GM18868 (cell line): ENCODE results near the gene FAM114A1.
"Not testable (repeated sequence)": the region's sequence is repeated elsewhere in the genome, so short reads cannot be mapped to it uniquely, and the experiment has no call there.

Source experiments
- ATAC-seq: cut with Tn5 transposase; IDR thresholded peaks from one replicate; pipeline ENCODE4 v1.9.1; 2021; ENCODE audit warnings: mild to moderate bottlenecking, moderate library complexity; ENCODE audit not compliant: unreplicated experiment

FAM114A1 gene

DNA sequence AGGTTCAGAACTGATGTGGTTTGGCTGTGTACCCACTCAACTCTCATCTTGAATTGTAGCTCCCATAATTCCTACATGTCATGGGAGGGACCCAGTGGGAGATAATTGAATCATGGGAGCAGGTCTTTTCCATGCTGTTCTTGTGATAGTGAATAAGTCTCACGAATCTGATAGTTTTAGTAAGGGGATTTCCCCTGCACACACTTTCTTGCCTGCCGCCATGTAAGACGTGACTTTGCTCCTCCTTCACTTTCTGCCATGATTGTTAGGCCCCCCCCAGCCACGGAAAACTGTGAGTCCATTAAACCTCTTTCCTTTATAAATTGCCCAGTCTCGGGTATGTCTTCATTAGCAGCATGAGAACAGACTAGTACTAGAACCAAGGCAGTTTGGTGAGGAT lies 91.6 kb downstream of the FAM114A1 start:
- not testable (repeated sequence) for ATAC-seq

DNA sequence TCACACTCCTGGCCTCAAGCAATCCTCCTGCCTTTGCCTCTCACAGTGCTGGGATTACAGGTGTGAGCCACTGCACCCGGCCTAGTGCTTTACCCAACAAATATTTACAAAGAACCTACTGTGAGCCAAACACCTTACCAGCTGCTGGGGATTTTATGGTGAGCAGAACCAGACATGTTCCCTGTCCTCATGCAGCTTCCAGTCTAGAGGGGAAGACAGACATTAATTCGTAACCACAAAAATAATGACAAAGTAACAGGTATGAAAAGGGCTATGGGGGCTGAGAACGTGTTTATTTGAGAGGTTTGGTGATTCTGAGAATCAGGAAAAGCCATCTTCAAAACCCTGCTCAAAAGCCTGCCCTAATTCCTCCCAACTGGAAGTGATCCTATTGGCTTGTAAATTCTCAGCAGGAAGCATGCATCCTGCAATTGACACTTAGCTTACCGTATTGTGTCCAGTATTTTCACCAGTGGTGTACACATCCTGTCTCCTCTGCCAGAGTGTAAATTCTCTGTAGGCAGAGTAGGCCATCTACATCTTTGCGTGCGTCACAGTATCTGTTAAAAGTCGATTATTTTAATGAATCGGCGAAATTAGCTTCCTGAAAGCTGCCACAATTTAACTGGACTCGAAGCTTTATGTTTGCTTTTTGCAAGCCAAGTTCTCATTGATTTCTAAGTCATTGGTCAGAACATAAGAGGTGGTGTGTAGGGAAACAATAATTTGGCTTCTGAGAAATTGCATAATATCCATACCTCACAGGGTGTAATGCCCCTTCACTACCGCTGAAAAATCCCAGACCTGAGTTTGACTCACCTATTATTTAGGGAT lies 97.6 kb downstream of the FAM114A1 start:
- no peak for ATAC-seq

DNA sequence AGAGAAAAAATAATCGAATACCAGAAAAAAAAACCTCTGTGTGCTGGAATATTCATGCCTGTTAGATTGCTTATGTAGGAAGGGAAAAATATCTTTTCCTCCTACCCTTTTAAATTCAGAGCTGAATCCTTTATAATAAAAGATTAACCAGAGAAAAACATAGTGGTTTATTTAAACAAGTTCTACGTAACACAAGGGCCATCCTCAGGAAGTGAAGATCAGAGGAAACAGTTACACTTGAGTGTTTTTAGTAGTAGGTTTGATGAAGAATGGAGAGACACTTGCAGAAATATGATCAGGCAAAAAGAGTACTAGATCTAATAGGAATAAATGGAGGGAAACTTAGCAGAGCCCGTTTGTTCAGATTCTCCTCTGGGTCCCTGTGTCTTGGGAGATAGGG lies 98.3 kb downstream of the FAM114A1 start:
- no peak for ATAC-seq

DNA sequence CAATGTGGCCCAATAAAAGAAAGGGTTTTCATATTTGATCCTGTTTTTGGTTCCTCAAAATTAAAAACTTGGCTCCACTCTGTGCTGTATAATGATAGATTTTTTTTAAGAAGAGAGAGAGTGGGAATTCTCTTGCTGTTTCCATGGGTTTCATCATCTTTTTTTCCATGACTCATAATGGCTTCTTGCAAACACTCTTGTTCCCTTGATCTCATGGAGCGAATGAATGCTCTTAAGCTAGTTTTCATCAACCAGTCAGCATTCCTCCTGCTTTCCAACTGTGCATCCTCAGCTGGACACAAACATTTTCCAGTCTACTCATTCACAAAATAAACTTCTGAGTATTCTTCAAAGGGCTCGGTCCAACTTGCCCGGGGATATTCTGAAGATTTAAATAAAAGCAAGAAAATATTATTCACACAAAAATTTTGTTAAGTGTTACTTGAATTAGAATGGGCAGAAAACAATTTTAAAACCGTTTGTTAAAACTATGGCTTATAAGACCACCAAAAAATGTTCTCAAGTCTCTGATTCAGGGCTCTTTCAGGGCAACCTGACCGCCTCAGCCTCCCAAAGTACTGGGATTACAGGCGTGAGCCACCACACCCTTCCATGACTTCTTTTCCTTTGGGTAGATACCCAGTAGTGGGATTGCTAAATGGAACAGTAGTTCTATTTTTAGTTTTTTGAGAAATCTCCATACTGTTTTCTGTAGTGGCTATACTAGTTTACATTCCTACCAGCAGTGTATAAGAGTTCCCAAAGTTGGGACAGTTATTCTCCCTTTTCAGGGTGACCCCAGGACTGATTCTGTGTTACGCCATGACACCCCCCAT lies 99.9 kb downstream of the FAM114A1 start:
- no peak for ATAC-seq

DNA sequence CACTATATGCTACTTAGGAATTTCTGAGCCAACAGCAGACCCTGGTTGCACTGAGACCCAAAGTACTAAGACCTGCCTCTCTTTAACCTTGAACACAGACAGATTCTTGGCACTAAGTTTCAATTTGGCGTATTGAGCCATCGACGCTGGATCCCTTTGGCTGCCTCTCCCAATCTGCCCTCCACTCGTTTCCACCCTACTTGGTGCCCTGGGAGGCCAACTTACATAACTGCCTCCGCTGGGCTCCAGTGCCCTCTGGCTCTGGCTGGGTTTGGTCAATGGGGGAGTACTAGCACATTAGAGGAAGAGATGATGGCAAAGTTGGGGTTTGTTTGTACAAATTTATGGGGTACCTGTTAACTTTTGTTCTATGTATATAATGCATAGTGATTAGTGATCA lies 101.1 kb downstream of the FAM114A1 start:
- ATAC-seq = no peak

DNA sequence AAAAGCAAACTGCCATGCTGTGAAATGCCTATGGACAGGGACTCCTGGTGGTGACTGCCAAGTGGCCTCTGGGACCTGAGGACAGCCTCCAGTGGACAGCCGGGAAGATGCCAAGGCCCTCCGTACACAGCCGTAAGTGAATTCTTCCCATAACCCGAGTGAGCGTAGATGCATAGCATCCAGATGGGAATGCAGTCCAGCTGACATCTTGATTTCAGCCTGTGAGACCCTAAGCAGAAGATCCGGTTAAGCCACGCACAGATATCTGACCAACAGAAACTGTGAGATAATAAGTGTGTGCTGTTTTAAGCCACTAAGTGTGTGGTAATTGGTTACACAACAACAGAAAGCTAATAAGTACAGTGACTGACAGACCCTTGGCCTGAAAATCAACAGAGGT lies 108.7 kb downstream of the FAM114A1 start:
- ATAC-seq = no peak

DNA sequence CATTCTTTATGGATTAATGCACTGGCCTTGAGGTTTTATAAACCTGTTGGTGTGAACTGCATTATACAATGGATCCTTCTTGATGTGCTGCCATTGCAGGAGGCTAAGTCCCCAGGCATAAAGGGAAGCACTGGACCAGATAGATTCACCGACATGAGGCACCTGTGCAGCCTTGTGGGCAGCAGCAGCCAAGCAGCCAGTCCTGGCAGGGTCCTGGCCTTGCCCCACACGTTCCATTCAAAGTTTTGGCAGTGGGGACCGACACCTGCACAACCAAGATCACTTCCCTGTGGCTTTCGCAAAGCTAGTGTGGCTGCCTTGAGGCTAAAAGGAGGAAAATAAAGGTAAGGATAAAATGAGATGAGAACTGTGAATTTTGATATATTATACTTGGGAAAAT lies 111.5 kb downstream of the FAM114A1 start:
- ATAC-seq = no peak

DNA sequence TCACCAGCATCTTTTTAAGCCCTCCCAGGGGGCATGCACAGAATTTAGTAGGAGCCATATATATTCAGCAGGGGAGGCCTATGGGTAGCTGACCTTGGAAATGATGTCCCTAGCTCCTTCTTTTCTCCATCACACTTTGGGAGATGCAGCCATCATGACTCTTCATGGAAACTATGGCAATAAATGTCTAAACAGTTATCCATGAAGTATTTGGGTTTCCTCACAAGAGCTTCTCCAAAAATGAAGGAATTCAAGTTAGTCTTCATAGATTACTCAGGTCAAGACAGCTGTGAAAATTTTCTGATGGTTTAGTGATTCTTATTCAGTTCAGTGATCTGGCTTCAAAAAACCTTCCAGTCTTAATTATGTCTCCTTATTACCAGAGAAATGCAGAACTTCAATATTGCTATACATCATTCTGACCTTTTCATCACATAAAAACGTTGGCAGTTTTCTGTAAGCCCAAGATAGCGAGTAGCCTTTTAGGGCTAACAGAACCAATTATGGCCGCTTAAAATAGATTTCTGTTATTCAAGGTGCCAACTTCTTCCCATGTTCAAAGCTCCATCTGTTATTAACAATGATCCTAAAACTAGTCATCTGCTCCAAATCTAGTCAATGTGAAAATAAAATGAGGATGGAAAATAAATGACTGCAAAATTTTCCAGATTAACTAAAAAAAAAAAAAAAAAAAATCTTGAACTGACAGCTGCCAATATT lies 112.1 kb downstream of the FAM114A1 start:
- ATAC-seq = no peak

DNA sequence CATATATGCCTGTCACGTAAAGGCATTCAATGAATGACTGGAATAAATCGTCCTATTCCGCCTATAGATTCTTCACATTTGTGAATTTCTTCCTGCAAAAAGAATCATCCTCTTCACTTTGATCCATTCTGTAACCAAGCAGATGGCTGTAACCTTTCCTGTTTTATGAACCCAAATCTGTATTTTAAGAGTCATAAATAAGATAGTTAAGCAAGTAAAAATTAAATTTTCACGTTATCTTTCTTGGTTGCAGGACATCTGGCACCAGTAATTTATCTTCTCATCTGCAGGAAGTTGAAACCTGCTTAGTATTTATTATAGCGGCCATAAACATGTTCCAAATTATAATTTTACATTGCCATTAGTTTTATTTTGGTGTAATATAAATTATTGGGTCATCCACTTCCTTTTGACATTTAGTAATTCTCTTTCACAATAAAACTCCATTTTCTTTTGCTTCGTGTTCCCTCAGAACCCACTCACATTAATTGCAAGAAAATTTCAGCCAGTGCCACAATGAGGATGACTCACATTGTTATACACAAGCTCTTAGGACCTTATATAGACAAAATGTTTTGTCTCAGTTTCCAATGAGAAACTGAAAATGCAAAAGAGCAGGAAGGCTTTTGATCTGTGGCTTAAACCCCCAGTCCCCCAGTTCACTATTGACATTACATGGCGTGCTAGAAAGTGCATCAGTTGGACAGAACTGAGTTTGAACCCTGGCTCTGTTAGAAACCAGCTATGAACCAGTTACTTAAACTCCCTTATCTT lies 113.5 kb downstream of the FAM114A1 start:
- peak; percentile 55 for ATAC-seq

DNA sequence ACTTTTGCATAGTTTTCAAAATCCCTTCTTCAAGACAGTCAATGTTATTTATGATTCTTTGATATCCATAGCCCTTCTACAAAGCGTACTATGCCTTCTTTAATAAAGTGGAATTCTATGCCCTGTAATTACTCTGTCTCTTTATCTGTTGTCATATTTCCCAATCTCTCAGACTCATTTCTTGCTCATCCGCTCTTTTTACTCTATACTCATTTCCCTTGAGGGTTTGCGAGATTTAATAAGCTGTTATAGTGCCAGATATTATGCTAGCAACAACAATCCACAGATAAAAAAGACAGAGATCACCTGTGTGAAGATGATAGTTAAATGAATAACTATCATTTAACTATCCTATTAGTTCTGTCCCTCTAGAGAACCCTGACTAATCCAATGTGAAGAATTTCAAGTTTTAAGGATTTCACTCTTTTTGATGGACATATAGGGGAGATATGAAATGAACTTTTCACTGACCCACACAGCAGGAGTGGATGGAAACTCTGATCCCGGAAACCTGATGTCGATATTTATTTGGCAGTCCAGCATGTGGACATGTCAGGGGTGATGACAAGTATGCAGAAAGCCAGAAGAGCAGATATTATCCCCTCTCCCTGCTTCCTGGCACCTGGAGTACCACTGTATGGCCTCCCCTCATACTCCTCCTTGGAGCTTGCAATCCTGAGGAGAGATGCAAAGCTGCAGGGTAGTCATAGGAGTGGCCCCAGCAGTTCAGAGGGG lies 114.9 kb downstream of the FAM114A1 start:
- ATAC-seq = no peak

DNA sequence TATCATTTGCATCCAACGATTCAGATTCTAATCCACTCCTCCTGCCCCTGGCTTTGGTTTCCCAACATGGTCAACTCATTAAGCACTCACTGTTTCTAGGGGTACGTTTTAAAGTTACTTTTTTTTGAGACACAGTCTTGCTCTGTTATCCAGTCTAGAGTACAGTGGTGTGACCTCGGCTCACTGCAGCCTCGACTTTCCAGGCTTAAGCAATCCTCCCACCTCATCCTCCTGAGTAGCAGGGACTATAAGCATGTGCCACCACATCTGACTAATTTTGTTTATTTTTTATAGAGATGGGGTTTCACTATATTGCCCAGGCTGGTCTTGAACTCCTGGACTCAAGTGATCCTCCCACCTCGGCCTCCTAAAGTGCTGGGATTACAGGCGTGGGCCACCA lies 115.7 kb downstream of the FAM114A1 start:
- no peak for ATAC-seq

DNA sequence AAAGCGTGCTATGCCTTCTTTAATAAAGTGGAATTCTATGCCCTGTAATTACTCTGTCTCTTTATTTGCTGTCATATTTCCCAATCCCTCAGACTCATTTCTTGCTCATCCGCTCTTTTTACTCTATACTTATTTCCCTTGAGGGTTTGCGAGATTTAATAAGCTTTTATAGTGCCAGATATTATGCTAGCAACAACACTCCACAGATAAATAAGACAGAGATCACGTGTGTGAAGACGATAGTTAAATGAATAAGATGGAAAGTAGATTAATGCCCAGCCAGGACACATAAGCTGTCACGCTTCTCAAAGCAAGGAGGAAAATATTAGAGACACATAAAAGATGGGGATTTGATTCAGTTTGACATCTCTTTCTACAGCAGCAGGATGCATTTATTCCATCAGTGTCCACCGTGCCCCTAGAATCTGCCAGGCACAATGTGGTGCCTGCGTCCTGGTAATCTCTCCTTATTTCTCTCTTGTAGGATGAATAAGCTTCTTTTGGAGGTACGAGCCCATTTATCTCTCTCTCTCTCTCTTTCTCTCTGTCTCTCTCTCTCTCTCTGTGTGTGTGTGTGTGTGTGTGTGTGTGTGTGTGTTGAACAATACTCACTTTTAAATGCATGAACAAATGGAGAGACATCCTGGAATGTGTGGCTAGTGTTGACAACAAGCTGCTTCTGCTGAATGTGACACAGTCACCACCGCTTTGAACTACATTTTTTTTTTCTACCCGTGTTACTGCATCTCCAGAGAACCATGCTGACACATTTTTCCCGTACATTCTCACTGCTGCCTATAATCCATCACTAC lies 116.4 kb downstream of the FAM114A1 start:
- no peak for ATAC-seq

DNA sequence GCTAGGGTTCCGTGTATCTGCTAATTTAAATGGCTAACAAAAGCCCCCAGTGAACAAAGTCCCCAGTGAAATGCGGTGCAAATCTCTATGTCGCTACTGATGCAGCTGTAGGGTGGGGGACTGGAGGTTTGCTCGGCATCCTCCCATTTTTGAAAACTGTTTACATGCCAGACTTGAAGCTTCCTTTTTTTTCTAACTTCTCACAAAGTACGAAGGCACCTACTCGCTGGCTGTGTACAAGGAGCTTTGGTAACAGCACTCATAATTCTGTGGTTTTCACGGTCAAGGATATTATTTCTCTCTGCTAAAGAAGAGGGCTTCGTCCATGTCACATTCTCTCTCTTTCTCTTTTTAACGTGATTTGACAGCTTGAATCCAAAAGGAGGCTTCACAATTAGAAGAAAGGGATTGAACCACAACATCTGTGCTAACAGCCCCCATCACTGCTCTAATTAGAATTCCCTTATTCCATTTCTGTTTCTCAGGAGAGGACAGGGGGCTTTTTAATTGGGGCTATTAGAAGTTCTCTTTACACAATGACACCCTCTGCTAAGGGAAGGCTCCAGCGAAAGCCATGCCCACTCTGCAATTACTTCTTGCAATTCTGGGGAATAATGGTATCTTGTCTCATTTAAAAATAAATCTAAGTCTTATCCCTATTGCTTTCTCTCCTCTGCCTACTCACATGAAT lies 117.9 kb downstream of the FAM114A1 start:
- ATAC-seq = no peak

DNA sequence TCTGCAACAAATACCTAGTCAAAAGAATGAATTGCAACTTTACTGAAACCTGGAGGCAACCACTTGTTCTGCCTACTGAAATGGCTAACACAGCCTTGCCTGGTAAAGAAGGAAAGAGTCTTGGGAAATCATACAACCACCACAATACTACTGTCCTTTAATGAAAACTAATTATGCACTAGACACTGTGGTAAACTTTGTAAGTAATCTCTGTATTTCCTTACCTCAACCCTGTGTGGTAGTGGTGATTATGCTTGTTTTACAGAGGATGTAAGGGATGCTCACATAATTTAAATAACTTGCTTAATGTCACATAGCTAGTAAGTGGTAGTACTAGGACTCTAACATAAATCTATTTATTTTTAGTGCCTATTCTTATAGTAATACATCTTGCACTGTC lies 119.9 kb downstream of the FAM114A1 start:
- no peak for ATAC-seq

DNA sequence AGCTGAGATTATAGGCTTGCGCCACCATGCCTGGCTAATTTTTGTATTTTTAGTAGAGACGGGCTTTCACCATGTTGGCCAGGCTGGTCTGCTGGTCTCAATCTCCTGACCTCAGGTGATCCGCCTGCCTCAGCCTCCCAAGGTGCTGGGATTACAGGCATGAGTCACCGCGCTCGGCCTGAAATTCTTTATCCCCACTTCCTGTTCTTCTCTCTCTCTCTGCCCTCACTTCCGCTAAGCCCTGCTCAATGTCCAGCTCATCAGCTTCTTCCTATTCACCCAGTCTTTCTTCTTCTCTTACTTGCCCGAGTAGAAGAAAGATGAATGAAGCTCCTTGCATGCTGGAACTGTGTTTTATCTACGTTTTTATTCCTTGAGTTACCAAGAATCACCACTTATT lies 120.7 kb downstream of the FAM114A1 start:
- ATAC-seq = not testable (repeated sequence)

DNA sequence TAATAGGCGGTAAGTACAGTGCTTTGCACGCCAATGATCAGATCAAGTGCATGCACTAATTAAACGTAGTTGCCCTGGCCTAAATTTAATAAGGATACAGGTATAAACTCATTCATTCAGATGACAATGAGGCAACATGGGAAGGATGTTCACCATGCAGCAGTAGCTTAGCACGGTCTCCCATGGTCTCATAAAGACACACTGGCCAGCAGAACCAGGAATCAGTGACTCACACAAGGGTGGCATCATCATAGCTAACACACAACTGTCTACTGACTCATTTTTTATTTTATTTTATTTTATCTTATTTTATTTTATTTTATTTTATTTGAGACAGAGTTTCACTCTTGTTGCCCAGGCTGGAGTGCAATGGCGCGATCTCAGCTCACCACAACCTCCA lies 121.9 kb downstream of the FAM114A1 start:
- ATAC-seq = no peak

DNA sequence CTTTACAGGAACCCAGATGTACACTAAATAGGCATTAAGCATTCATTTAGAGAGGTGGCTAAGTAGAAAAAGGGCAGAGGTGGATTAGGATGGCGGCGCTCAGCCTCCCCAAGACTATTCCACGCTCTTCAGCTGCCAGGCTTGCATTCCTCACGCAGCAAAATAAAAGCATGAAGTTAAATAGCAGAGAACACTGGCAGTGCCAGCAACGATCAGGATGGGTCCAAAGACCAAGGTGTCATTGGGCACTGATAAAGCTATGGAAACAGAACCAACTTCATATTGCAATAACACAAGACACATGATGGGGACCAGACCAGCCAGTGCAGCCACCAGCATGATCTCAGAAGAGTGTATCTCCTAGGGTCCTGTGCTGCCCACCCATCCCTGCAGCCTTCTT lies 122.6 kb downstream of the FAM114A1 start:
- no peak for ATAC-seq

DNA sequence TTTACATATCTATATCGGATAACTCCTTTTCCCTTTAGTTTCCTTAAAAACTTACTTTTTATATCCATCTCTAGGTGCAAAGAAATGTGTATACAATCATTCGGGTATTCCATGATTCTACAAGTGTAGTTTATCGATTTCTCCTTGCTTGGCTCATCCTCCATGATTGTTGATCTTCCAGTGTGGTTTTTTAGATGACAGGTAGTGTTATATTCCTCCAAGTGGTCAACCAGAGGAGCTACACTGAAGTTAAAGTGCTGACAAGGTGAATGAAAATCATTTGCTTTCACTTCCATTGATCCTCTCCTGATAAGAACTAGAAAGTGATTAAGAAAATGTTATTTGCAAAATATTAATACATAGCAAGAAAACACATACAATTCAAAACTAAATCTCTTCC lies 126.1 kb downstream of the FAM114A1 start:
- ATAC-seq = no peak

DNA sequence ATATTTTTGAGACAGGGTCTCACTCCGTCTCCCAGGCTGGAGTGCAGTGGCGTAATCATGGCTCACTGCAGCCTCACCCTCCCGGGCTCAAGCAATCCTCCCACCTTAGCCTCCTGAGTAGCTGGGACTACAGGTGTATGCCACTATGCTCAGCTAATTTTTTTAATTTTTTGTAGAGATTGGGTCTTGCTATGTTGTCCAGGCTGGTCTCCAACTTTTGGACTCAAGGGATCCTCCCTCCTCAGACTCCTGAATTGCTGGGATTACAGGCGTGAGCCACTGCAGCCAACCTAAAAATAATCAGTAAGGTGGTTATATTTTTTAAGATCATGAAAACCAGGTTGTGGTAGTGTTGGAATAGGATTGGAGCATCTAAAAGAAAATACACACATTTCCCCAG lies 126.5 kb downstream of the FAM114A1 start:
- ATAC-seq = no peak
